MM.1S (cell line): ENCODE results near the gene LCP2.

ENCODE experiments used
- DNase-seq: peaks from one replicate; pipeline ENCODE4 v3.0.0-alpha.2; 2015
- H2AFZ ChIP-seq: fragments of 300-600 bp; sonication (generic); 2 replicates; pipeline ENCODE4 v1.6.0; 2016; ENCODE audit warnings: antibody characterized with exemption, low read length
- H3F3A ChIP-seq: fragments of 300-600 bp; sonication (generic); 2 replicates; pipeline ENCODE4 v1.6.1; 2016; ENCODE audit warnings: mild to moderate bottlenecking, antibody characterized with exemption, low read length, moderate library complexity, mixed read lengths; ENCODE audit not compliant: insufficient read depth
- H3K27ac ChIP-seq: fragments of 300-600 bp; sonication (generic); 2 replicates; pipeline ENCODE4 v1.5.1; 2016; ENCODE audit warnings: mild to moderate bottlenecking, low read length
- H3K27me3 ChIP-seq: fragments of 300-600 bp; sonication (generic); replicated peaks from 2 replicates; pipeline ENCODE4 v1.6.0; 2016; ENCODE audit warnings: low read length; ENCODE audit not compliant: insufficient read depth
- H3K36me3 ChIP-seq: fragments of 300-600 bp; sonication (generic); replicated peaks from 2 replicates; pipeline ENCODE4 v1.6.1; 2016; ENCODE audit warnings: mild to moderate bottlenecking, low read length, mixed read lengths; ENCODE audit not compliant: insufficient read depth
- H3K4me1 ChIP-seq: fragments of 300-600 bp; sonication (generic); 2 replicates; pipeline ENCODE4 v1.6.1; 2016; ENCODE audit warnings: low read length, mixed read lengths
- H3K4me2 ChIP-seq: fragments of 300-600 bp; sonication (generic); 2 replicates; pipeline ENCODE4 v1.6.0; 2016; ENCODE audit warnings: low read depth, low read length
- H3K4me3 ChIP-seq: fragments of 300-600 bp; sonication (generic); 2 replicates; pipeline ENCODE4 v1.5.1; 2016; ENCODE audit warnings: low read length, mixed read lengths
- H3K79me2 ChIP-seq: fragments of 300-600 bp; sonication (generic); 2 replicates; pipeline ENCODE4 v1.6.1; 2016; ENCODE audit warnings: mixed run types, low read length, mixed read lengths
- H3K9ac ChIP-seq: fragments of 300-600 bp; sonication (generic); 2 replicates; pipeline ENCODE4 v1.6.1; 2016; ENCODE audit warnings: low read length, mixed read lengths
- H3K9me2 ChIP-seq: fragments of 300-600 bp; sonication (generic); replicated peaks from 2 replicates; pipeline ENCODE4 v1.6.1; 2016; ENCODE audit warnings: mild to moderate bottlenecking, low read length, mixed read lengths; ENCODE audit not compliant: insufficient read depth
- H3K9me3 ChIP-seq: fragments of 300-600 bp; sonication (generic); replicated peaks from 2 replicates; pipeline ENCODE4 v1.6.1; 2016; ENCODE audit warnings: mild to moderate bottlenecking, low read length, mixed read lengths; ENCODE audit not compliant: insufficient read depth
- H4K20me1 ChIP-seq: fragments of 300-600 bp; sonication (generic); 2 replicates; pipeline ENCODE4 v1.6.1; 2016; ENCODE audit warnings: mild to moderate bottlenecking, low read length, moderate library complexity, mixed read lengths; ENCODE audit not compliant: insufficient read depth
- EZH2 ChIP-seq: fragments of 300-600 bp; sonication (generic); optimal IDR thresholded peaks from 2 replicates; pipeline ENCODE3; 2017; ENCODE audit warnings: low read depth, mild to moderate bottlenecking, antibody characterized with exemption, low read length, mixed read lengths
- EZH2phosphoT487 ChIP-seq: fragments of 300-600 bp; sonication (generic); IDR thresholded peaks from 2 replicates; pipeline ENCODE4 v1.6.1; 2018; ENCODE audit warnings: antibody characterized with exemption, low read length
- TF ChIP-seq, protein P1 (sequence below): fragments of 300-600 bp; sonication (generic); IDR thresholded peaks from 2 replicates; pipeline ENCODE4 v1.5.1; 2016; ENCODE audit warnings: antibody characterized with exemption, low read length, mixed read lengths

Gene LCP2

DNA sequence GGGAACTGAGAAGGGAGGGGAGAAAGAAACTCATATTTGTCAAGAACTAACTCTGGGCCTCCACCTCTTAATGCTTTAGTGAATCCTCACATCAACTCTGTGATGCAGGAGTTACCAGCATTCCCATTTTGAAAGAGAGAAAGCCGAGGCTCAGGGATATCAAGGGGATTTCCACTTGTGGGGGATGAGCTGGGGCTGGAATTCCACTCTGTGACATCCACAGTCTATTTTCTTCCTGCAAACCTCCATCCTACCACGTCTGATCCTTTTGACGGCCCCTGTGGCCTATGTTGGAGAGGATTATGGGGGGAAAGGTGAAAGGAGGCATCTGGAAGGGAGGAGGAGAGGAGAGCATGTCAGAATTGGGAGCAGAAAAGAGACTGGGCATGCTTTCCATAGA lies 9.0 kb downstream of the LCP2 start:
- TF ChIP-seq, protein P1, sequence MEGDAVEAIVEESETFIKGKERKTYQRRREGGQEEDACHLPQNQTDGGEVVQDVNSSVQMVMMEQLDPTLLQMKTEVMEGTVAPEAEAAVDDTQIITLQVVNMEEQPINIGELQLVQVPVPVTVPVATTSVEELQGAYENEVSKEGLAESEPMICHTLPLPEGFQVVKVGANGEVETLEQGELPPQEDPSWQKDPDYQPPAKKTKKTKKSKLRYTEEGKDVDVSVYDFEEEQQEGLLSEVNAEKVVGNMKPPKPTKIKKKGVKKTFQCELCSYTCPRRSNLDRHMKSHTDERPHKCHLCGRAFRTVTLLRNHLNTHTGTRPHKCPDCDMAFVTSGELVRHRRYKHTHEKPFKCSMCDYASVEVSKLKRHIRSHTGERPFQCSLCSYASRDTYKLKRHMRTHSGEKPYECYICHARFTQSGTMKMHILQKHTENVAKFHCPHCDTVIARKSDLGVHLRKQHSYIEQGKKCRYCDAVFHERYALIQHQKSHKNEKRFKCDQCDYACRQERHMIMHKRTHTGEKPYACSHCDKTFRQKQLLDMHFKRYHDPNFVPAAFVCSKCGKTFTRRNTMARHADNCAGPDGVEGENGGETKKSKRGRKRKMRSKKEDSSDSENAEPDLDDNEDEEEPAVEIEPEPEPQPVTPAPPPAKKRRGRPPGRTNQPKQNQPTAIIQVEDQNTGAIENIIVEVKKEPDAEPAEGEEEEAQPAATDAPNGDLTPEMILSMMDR: no peak
- TF ChIP-seq EZH2: no peak
- TF ChIP-seq EZH2phosphoT487: no peak
- Histone ChIP-seq H4K20me1 (no peaks in the 10 kb centered on the region), H3K9me3 (no peaks in the 10 kb centered on the region), H3K27ac (no peak overlapping the region), H3K79me2 (peaks cover 96% of the 10 kb centered on the region), H3K4me1 (no peaks in the 10 kb centered on the region), H3K36me3 (peaks cover 49% of the 10 kb centered on the region), H3K27me3 (no peaks in the 10 kb centered on the region), H3F3A (no peaks in the 10 kb centered on the region), H2AFZ (no peak overlapping the region), H3K9ac (no peak overlapping the region), H3K4me2 (no peak overlapping the region), H3K9me2 (no peaks in the 10 kb centered on the region), H3K4me3 (no peak overlapping the region)
- no peak for DNase-seq

DNA sequence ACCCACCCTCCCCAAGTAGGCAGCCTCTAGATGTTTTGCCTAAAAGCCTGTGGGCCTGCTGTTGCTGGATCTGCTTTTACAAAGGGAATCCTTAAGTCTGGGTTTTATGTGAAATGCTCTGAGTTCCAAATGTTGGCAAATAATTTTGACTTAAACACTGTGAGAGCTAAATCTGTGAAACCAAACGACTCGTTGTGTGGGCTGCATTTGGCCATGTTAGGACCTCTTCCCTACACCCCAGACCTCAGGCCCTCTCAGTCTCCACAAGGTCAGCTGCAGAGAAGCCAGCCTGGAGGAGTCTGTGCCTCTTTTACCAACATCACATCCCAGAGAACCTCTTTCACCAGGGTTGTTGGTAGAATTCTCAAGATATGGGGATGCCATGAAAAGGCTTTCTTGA lies 9.4 kb downstream of the LCP2 start:
- 0 out of 2 replicates have a peak, but pooled peaks cover 4% of the 10 kb centered on the region for H3K4me1 ChIP-seq
- no peaks in the 10 kb centered on the region for H3K9me3 ChIP-seq
- H3F3A ChIP-seq: no peaks in the 10 kb centered on the region
- no peaks in the 10 kb centered on the region for H3K9me2 ChIP-seq
- no peak overlapping the region for H3K27ac ChIP-seq
- TF ChIP-seq, protein P1: no peak
- TF ChIP-seq EZH2 (no peak), EZH2phosphoT487 (no peak)
- no peak overlapping the region for H2AFZ ChIP-seq
- H3K4me3 ChIP-seq: no peak overlapping the region
- peaks cover 96% of the 10 kb centered on the region for H3K79me2 ChIP-seq
- DNase-seq: no peak
- no peaks in the 10 kb centered on the region for H4K20me1 ChIP-seq
- no peaks in the 10 kb centered on the region for H3K27me3 ChIP-seq
- no peak overlapping the region for H3K9ac ChIP-seq
- no peak overlapping the region for H3K4me2 ChIP-seq
- H3K36me3 ChIP-seq: peaks cover 47% of the 10 kb centered on the region

DNA sequence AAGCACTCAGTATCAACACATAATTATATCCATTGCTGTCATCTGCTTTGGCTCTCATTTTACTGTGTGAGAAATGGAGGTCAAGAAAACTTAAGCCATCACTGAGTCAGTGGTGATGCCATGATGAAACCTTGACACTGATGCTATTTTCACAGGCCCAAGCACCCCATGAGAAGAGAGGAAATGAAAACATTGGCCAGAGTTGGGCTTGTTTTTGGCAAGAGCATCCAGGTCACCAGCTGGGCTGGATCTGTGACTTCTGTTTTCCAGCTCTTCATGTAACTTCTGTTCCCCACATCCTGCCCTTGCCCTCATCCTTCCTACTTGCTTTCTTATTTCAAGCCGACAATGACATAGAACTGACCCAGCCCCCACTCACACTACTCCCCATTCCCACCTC lies 10.0 kb downstream of the LCP2 start:
- no peaks in the 10 kb centered on the region for H3K27me3 ChIP-seq
- H2AFZ ChIP-seq: no peak overlapping the region
- H3K27ac ChIP-seq: no peak overlapping the region
- H3K9me2 ChIP-seq: no peaks in the 10 kb centered on the region
- H3K79me2 ChIP-seq: peaks cover 96% of the 10 kb centered on the region
- H3K4me1 ChIP-seq: 0 out of 2 replicates have a peak, but pooled peaks cover 4% of the 10 kb centered on the region
- H3K4me2 ChIP-seq: no peak overlapping the region
- TF ChIP-seq, protein P1: no peak
- TF ChIP-seq EZH2phosphoT487 (no peak), EZH2 (no peak)
- H3K4me3 ChIP-seq: no peak overlapping the region
- H3F3A ChIP-seq: peaks cover 3% of the 10 kb centered on the region; the same call in 1 of the 2 replicates
- no peaks in the 10 kb centered on the region for H4K20me1 ChIP-seq
- H3K36me3 ChIP-seq: peaks cover 46% of the 10 kb centered on the region
- no peak for DNase-seq
- no peak overlapping the region for H3K9ac ChIP-seq
- no peaks in the 10 kb centered on the region for H3K9me3 ChIP-seq
